Liver (tissue), 3 donors: ENCODE results near the gene LRMDA.

Experiments used
- EGR1 ChIP-seq, 2 donors: IDR thresholded peaks; 2 replicates each; pipeline ENCODE4 v1.6.1; 2016 to 2018; ENCODE audit warnings: antibody characterized with exemption in 2 of 2, low read depth in 2 of 2
- GABPA ChIP-seq, 2 donors: IDR thresholded peaks in 1 of 2; conservative IDR thresholded peaks in 1 of 2; 2 replicates each; pipeline ENCODE4 v1.6.1; 2016; ENCODE audit warnings: antibody characterized with exemption in 2 of 2, mild to moderate bottlenecking in 1 of 2, moderate library complexity in 1 of 2
- JUND ChIP-seq, 2 donors: IDR thresholded peaks; 2 replicates each; pipeline ENCODE4 v1.6.1; 2016; ENCODE audit warnings: antibody characterized with exemption in 2 of 2
- RAD21 ChIP-seq, 2 donors: IDR thresholded peaks; 2 replicates each; pipeline ENCODE4 v1.6.1; 2016; ENCODE audit warnings: antibody characterized with exemption in 2 of 2, mild to moderate bottlenecking in 2 of 2
- REST ChIP-seq: IDR thresholded peaks from 2 replicates; pipeline ENCODE4 v1.6.1; 2016; ENCODE audit warnings: antibody characterized with exemption, mild to moderate bottlenecking
- RXRA ChIP-seq, 2 donors: IDR thresholded peaks; 2 replicates each; pipeline ENCODE4 v1.6.1; 2017 to 2018; ENCODE audit warnings: antibody characterized with exemption in 2 of 2, mild to moderate bottlenecking in 1 of 2
- ZBTB33 ChIP-seq: IDR thresholded peaks from 2 replicates; pipeline ENCODE4 v1.6.1; 2016; ENCODE audit warnings: antibody characterized with exemption
- TF ChIP-seq, protein P1 (sequence below): fragments of 150-350 bp; IDR thresholded peaks from 2 replicates; pipeline ENCODE4 v1.5.1; 2017; ENCODE audit warnings: improper control_type of control experiment, low read depth, low read length; ENCODE audit not compliant: missing input control
- TF ChIP-seq, protein P2 (sequence below): IDR thresholded peaks from 2 replicates; pipeline ENCODE4 v1.6.1; 2016; ENCODE audit warnings: antibody characterized with exemption
- donor health status: healthy.
- donor health status: healthy.

DNA sequence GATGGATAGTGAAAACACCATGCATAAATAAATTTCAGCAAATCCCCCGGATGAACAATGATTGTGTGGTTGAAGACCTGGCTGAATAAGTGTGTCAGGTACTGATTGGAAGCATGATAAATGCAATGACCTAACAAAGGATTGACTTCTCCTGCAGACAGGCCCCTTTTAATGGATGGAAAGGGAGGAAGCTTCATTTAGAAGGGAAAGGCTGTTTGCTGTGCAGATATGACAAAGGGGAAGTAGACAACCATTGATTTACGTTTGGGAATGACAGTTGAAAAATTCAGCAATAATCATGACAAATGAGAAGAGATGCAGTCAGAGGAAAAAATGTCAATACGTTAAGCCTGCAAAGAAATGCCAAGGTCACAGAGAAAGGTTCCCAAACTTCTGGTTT, 503.8 kb downstream of the LRMDA start:
- TF ChIP-seq, protein P1, sequence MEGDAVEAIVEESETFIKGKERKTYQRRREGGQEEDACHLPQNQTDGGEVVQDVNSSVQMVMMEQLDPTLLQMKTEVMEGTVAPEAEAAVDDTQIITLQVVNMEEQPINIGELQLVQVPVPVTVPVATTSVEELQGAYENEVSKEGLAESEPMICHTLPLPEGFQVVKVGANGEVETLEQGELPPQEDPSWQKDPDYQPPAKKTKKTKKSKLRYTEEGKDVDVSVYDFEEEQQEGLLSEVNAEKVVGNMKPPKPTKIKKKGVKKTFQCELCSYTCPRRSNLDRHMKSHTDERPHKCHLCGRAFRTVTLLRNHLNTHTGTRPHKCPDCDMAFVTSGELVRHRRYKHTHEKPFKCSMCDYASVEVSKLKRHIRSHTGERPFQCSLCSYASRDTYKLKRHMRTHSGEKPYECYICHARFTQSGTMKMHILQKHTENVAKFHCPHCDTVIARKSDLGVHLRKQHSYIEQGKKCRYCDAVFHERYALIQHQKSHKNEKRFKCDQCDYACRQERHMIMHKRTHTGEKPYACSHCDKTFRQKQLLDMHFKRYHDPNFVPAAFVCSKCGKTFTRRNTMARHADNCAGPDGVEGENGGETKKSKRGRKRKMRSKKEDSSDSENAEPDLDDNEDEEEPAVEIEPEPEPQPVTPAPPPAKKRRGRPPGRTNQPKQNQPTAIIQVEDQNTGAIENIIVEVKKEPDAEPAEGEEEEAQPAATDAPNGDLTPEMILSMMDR: no peak
- no peak for TF ChIP-seq JUND (IDR thresholded peaks at IDR 0.05)
- no peak for TF ChIP-seq RAD21 (IDR thresholded peaks at IDR 0.05)
- TF ChIP-seq REST: no peak
- TF ChIP-seq ZBTB33: no peak
- TF ChIP-seq GABPA (IDR thresholded peaks at IDR 0.05 in 1 of 2, conservative IDR thresholded peaks at IDR 0.05 in 1 of 2): no peak
- no peak for TF ChIP-seq RXRA (IDR thresholded peaks at IDR 0.05)
- TF ChIP-seq, protein P2, sequence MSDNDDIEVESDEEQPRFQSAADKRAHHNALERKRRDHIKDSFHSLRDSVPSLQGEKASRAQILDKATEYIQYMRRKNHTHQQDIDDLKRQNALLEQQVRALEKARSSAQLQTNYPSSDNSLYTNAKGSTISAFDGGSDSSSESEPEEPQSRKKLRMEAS: no peak
- no peak for TF ChIP-seq EGR1 (IDR thresholded peaks at IDR 0.05; ENCODE audit: low read depth in 2 of 2)
